ENCODE results near the gene GALNT18. TPM values are rescaled to one million over a fixed set of nuclear protein-coding genes. Genes with fewer than 3 reads are reported as not detected.
A peak's percentile ranks its signal among the peaks of the same experiment; 100 is the strongest.

Gene GALNT18
- total RNA-seq, 1 donor from 2014 or later, result 38.4 TPM

DNA sequence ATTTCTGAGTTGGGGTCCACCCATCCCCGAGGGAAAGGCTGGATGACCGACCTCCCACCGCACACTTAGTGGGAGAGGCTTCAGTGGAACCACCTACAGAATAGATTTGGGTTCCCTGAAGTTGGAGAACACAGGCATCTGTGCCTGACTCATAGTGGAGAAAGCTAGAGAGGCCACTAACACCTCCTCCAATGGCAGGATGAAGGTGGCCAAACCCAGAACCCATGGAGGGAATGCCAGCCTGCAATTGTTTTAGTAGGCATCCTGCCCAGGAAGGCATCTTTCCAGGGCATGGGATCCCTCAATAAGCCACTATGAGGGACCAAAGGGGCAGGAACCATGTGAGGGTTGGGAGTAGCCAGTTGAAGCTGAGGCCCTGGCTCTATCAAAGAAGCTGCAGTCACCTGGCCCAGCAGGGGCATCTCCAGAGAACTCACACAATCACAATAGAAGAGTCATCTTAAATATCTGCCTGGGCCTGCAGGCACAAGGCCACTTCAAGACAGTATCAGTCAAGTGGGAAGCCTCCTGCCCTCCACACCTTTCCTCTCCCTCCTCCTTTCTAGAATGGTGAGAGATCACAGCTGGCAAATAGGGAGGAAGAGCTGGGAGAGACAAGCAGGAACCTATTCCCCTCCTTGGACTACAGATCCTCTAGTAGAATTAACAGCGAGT is 144.7 kb downstream of the GALNT18 start:
- Mint-ChIP-seq H3K9me3 (ENCODE audit: low read depth) (no peaks in the 10 kb centered on the region), H3K27ac (ENCODE audit: unreplicated experiment) (no peak overlapping the region), H3K4me1 (ENCODE audit: low read depth) (peaks cover 37% of the 10 kb centered on the region), H3K27me3 (ENCODE audit: low read depth) (no peaks in the 10 kb centered on the region), H3K36me3 (ENCODE audit: low read depth) (peaks cover 1% of the 10 kb centered on the region), H3K4me3 (ENCODE audit: unreplicated experiment) (no peak overlapping the region)
- no peak for DNase-seq (ENCODE audit: low spot score)
- TF ChIP-seq, protein P1, sequence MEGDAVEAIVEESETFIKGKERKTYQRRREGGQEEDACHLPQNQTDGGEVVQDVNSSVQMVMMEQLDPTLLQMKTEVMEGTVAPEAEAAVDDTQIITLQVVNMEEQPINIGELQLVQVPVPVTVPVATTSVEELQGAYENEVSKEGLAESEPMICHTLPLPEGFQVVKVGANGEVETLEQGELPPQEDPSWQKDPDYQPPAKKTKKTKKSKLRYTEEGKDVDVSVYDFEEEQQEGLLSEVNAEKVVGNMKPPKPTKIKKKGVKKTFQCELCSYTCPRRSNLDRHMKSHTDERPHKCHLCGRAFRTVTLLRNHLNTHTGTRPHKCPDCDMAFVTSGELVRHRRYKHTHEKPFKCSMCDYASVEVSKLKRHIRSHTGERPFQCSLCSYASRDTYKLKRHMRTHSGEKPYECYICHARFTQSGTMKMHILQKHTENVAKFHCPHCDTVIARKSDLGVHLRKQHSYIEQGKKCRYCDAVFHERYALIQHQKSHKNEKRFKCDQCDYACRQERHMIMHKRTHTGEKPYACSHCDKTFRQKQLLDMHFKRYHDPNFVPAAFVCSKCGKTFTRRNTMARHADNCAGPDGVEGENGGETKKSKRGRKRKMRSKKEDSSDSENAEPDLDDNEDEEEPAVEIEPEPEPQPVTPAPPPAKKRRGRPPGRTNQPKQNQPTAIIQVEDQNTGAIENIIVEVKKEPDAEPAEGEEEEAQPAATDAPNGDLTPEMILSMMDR (IDR thresholded peaks at IDR 0.05), result no peak

DNA sequence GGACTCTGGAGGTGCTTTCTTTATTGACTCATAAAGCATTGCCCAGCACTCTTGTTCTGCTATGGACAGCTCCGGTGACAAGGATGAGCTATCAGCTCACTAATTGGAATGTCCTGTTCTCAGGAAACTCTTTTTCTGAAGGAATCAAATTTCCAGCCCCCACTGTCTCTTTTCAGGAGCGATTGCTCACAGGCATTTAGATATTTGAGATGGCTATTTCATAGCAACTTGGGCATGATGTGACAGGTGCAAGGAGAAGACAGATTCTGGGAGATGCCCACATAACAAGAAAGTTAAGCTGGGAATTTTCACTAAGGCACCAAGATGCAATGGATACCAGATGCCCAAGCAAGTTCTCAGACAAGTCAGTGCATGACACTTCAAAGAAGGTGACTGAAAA is 145.3 kb downstream of the GALNT18 start:
- H3K36me3 Mint-ChIP-seq (ENCODE audit: low read depth), result peaks cover 1% of the 10 kb centered on the region
- peaks cover 34% of the 10 kb centered on the region for H3K4me1 Mint-ChIP-seq (ENCODE audit: low read depth)
- H3K4me3 Mint-ChIP-seq (ENCODE audit: unreplicated experiment), result no peak overlapping the region
- H3K27ac Mint-ChIP-seq (ENCODE audit: unreplicated experiment), result no peak overlapping the region
- no peaks in the 10 kb centered on the region for H3K9me3 Mint-ChIP-seq (ENCODE audit: low read depth)
- TF ChIP-seq, protein P1 (IDR thresholded peaks at IDR 0.05), result no peak
- no peaks in the 10 kb centered on the region for H3K27me3 Mint-ChIP-seq (ENCODE audit: low read depth)
- DNase-seq (ENCODE audit: low spot score), result no peak

DNA sequence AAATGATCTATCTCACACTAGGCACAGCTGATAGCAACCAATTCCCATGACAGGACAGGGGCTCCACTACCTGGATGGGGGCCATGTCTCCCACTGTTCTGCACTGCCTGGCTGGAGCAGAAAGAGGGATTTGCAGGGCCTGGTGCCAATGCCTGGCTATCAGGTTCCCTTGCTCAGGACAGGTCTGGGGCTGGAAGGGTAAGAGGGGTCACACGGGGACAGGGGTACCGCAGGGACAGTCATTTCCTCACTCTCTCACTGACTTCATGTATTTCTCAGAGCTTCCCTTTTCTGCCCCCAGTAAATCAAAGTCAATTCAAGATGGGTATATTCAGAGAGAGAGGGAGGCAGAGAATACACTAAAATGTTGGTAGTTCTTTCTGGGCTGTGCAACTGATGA is 149.7 kb downstream of the GALNT18 start:
- no peaks in the 10 kb centered on the region for H3K9me3 Mint-ChIP-seq (ENCODE audit: low read depth)
- H3K27ac Mint-ChIP-seq (ENCODE audit: unreplicated experiment), result no peak overlapping the region
- H3K27me3 Mint-ChIP-seq (ENCODE audit: low read depth), result no peaks in the 10 kb centered on the region
- TF ChIP-seq, protein P1 (IDR thresholded peaks at IDR 0.05), result no peak
- H3K4me3 Mint-ChIP-seq (ENCODE audit: unreplicated experiment), result no peak overlapping the region
- H3K36me3 Mint-ChIP-seq (ENCODE audit: low read depth), result peaks cover 1% of the 10 kb centered on the region
- DNase-seq (ENCODE audit: low spot score), result no peak
- H3K4me1 Mint-ChIP-seq (ENCODE audit: low read depth), result peaks cover 43% of the 10 kb centered on the region

DNA sequence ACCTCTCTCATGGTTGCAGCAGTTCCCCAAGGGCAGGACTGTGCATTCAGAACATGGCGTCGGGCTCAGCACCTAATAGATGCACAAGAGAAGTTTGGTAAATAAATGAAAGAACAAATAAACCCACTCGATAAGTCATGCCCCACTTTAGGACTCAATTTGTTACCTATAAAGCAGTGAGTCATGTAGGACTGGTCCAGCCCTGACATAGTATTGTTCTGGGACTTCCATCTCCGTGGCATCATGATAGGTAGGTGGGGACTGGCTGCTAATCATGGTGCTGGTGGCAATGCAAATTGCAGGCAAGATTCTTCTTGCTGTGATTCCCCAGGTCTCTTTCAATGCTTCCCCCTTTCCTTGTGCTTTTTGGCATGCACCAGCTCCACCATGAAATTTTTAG is 150.6 kb downstream of the GALNT18 start:
- no peaks in the 10 kb centered on the region for H3K9me3 Mint-ChIP-seq (ENCODE audit: low read depth)
- no peak overlapping the region for H3K4me3 Mint-ChIP-seq (ENCODE audit: unreplicated experiment)
- peaks cover 1% of the 10 kb centered on the region for H3K36me3 Mint-ChIP-seq (ENCODE audit: low read depth)
- H3K27ac Mint-ChIP-seq (ENCODE audit: unreplicated experiment), result no peak overlapping the region
- peaks cover 43% of the 10 kb centered on the region for H3K4me1 Mint-ChIP-seq (ENCODE audit: low read depth)
- TF ChIP-seq, protein P1 (IDR thresholded peaks at IDR 0.05), result no peak
- no peak for DNase-seq (ENCODE audit: low spot score)
- no peaks in the 10 kb centered on the region for H3K27me3 Mint-ChIP-seq (ENCODE audit: low read depth)

DNA sequence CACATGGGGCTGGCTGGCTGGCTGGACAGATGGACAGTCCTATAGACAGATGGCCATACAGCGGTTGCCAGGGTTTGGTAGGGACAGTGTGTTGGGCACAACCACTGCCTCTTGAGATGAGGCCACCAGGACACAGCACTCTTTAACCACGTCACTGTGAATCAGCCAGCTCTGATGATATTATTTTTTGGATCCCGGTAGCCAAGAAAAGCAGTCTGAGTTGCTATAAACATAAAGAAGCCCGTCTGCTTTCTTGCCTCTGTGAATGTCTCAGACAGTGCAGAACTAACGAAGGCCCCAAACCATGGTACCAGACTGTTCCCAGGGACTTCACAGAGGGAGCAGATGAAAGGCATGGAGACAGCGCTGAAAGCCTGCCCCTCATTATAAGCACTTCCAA is 152.9 kb downstream of the GALNT18 start:
- TF ChIP-seq, protein P1 (IDR thresholded peaks at IDR 0.05), result no peak
- DNase-seq (ENCODE audit: low spot score), result no peak
- peak overlapping the region; percentile 94 for H3K27ac Mint-ChIP-seq (ENCODE audit: unreplicated experiment)
- no peaks in the 10 kb centered on the region for H3K36me3 Mint-ChIP-seq (ENCODE audit: low read depth)
- peaks cover 58% of the 10 kb centered on the region for H3K4me1 Mint-ChIP-seq (ENCODE audit: low read depth)
- H3K9me3 Mint-ChIP-seq (ENCODE audit: low read depth), result no peaks in the 10 kb centered on the region
- H3K4me3 Mint-ChIP-seq (ENCODE audit: unreplicated experiment), result no peak overlapping the region
- no peaks in the 10 kb centered on the region for H3K27me3 Mint-ChIP-seq (ENCODE audit: low read depth)
